ENCODE measurements around the gene PLA2G5.

The PLA2G5 gene

GRCh38 chr1:20138346-20138745 lies 68.4 kb downstream of the PLA2G5 start:
- H3K27ac ChIP-seq (ENCODE audit: low read length), result no peak overlapping the region
- H4K20me1 ChIP-seq (ENCODE audit: insufficient read depth, low read length), result no peaks in the 10 kb centered on the region
- H3K36me3 ChIP-seq (replicated peaks; ENCODE audit: low read depth, low read length), result no peaks in the 10 kb centered on the region
- H3K9ac ChIP-seq (ENCODE audit: low read length), result no peak overlapping the region
- TF ChIP-seq, protein P1, sequence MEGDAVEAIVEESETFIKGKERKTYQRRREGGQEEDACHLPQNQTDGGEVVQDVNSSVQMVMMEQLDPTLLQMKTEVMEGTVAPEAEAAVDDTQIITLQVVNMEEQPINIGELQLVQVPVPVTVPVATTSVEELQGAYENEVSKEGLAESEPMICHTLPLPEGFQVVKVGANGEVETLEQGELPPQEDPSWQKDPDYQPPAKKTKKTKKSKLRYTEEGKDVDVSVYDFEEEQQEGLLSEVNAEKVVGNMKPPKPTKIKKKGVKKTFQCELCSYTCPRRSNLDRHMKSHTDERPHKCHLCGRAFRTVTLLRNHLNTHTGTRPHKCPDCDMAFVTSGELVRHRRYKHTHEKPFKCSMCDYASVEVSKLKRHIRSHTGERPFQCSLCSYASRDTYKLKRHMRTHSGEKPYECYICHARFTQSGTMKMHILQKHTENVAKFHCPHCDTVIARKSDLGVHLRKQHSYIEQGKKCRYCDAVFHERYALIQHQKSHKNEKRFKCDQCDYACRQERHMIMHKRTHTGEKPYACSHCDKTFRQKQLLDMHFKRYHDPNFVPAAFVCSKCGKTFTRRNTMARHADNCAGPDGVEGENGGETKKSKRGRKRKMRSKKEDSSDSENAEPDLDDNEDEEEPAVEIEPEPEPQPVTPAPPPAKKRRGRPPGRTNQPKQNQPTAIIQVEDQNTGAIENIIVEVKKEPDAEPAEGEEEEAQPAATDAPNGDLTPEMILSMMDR (IDR thresholded peaks at IDR 0.05; ENCODE audit: low read depth, low read length), result no peak
- TF ChIP-seq EZH2phosphoT487 (IDR thresholded peaks at IDR 0.05; ENCODE audit: low read depth), result no peak
- no peaks in the 10 kb centered on the region for H3K9me3 ChIP-seq (ENCODE audit: insufficient read depth, low read length)
- no peak overlapping the region for H3K4me2 ChIP-seq (ENCODE audit: low read length)
- H3K4me3 ChIP-seq (ENCODE audit: low read length), result no peak overlapping the region
- no peaks in the 10 kb centered on the region for H3K79me2 ChIP-seq (ENCODE audit: low read length)
- no peaks in the 10 kb centered on the region for H3K27me3 ChIP-seq (ENCODE audit: low read depth, low read length)
- H3K4me1 ChIP-seq (ENCODE audit: low read length), result no peaks in the 10 kb centered on the region
- H2AFZ ChIP-seq (ENCODE audit: low read depth, low read length), result no peak overlapping the region

GRCh38 chr1:20138961-20139550 lies 69.1 kb downstream of the PLA2G5 start, which contains the start of gene PLA2G2F:
Gene PLA2G2F, plus strand, starts transcription at chr1:20139323. Its CDS starts 105 bp downstream, at chr1:20139428.
- no peaks in the 10 kb centered on the region for H3K79me2 ChIP-seq (ENCODE audit: low read length)
- no peak within 1 kb of the TSS for H3K9ac ChIP-seq (ENCODE audit: low read length)
- no peak within 1 kb of the TSS for H2AFZ ChIP-seq (ENCODE audit: low read depth, low read length)
- H3K27me3 ChIP-seq (ENCODE audit: low read depth, low read length), result no peaks in the 10 kb centered on the region
- H3K9me3 ChIP-seq (ENCODE audit: insufficient read depth, low read length), result no peaks in the 10 kb centered on the region
- H3K4me3 ChIP-seq (ENCODE audit: low read length), result no peak within 1 kb of the TSS
- no peaks in the 10 kb centered on the region for H4K20me1 ChIP-seq (ENCODE audit: insufficient read depth, low read length)
- TF ChIP-seq, protein P1 (IDR thresholded peaks at IDR 0.05; ENCODE audit: low read depth, low read length), result no peak
- no peak within 1 kb of the TSS for H3K27ac ChIP-seq (ENCODE audit: low read length)
- H3K4me1 ChIP-seq (ENCODE audit: low read length), result no peaks in the 10 kb centered on the region
- no peak within 1 kb of the TSS for H3K4me2 ChIP-seq (ENCODE audit: low read length)
- H3K36me3 ChIP-seq (replicated peaks; ENCODE audit: low read depth, low read length), result no peaks in the 10 kb centered on the region

GRCh38 chr1:20139776-20140612 lies 70.0 kb downstream of the PLA2G5 start:
- Histone ChIP-seq H3K9ac (ENCODE audit: low read length) (no peak overlapping the region), H2AFZ (ENCODE audit: low read depth, low read length) (no peak overlapping the region), H3K4me3 (ENCODE audit: low read length) (no peak overlapping the region), H3K79me2 (ENCODE audit: low read length) (no peaks in the 10 kb centered on the region), H3K9me3 (ENCODE audit: insufficient read depth, low read length) (no peaks in the 10 kb centered on the region), H3K4me2 (ENCODE audit: low read length) (no peak overlapping the region), H4K20me1 (ENCODE audit: insufficient read depth, low read length) (no peaks in the 10 kb centered on the region), H3K27ac (ENCODE audit: low read length) (no peak overlapping the region), H3K27me3 (ENCODE audit: low read depth, low read length) (no peaks in the 10 kb centered on the region), H3K36me3 (replicated peaks; ENCODE audit: low read depth, low read length) (no peaks in the 10 kb centered on the region), H3K4me1 (ENCODE audit: low read length) (no peaks in the 10 kb centered on the region)
- TF ChIP-seq, protein P1 (IDR thresholded peaks at IDR 0.05; ENCODE audit: low read depth, low read length), result no peak
- TF ChIP-seq EZH2phosphoT487 (IDR thresholded peaks at IDR 0.05; ENCODE audit: low read depth), result no peak

GRCh38 chr1:20141001-20141400 lies 71.0 kb downstream of the PLA2G5 start:
- H4K20me1 ChIP-seq (ENCODE audit: insufficient read depth, low read length), result no peaks in the 10 kb centered on the region
- no peaks in the 10 kb centered on the region for H3K36me3 ChIP-seq (replicated peaks; ENCODE audit: low read depth, low read length)
- TF ChIP-seq, protein P1 (IDR thresholded peaks at IDR 0.05; ENCODE audit: low read depth, low read length), result no peak
- TF ChIP-seq EZH2phosphoT487 (IDR thresholded peaks at IDR 0.05; ENCODE audit: low read depth), result no peak
- H3K79me2 ChIP-seq (ENCODE audit: low read length), result no peaks in the 10 kb centered on the region
- H3K27ac ChIP-seq (ENCODE audit: low read length), result no peak overlapping the region
- H3K4me3 ChIP-seq (ENCODE audit: low read length), result no peak overlapping the region
- no peaks in the 10 kb centered on the region for H3K9me3 ChIP-seq (ENCODE audit: insufficient read depth, low read length)
- no peaks in the 10 kb centered on the region for H3K4me1 ChIP-seq (ENCODE audit: low read length)
- no peaks in the 10 kb centered on the region for H3K27me3 ChIP-seq (ENCODE audit: low read depth, low read length)
- H3K9ac ChIP-seq (ENCODE audit: low read length), result no peak overlapping the region
- no peak overlapping the region for H3K4me2 ChIP-seq (ENCODE audit: low read length)
- no peak overlapping the region for H2AFZ ChIP-seq (ENCODE audit: low read depth, low read length)
